ENCODE data around the gene RPP25L. TPM values are rescaled to one million over a fixed set of nuclear protein-coding genes. Genes with fewer than 3 reads are reported as not detected.
A peak's percentile ranks its signal among the peaks of the same experiment; 100 is the strongest.
"Not testable (repeated sequence)": the region's sequence is repeated elsewhere in the genome, so short reads cannot be mapped to it uniquely, and the experiment has no call there.

Gene RPP25L
- total RNA-seq, 1 donor from 2014 or later: 43.4 TPM

GRCh38 chr9:34642679-34643078 is 30.8 kb upstream of the RPP25L start:
- no peak for ATAC-seq (ENCODE audit: poor library complexity)
- intact Hi-C loops (cut with DNase I): no loop called here
- DNase-seq: no peak

GRCh38 chr9:34639322-34639721 is 27.4 kb upstream of the RPP25L start:
- intact Hi-C loops (cut with DNase I); DNase-seq; ATAC-seq (ENCODE audit: poor library complexity): not testable (repeated sequence)

- DNase-seq (no peak), ATAC-seq (ENCODE audit: poor library complexity) (no peak)
- intact Hi-C loops (cut with DNase I): no loop called here
Observed at GRCh38 chr9:34638138-34638445, 26.2 kb upstream of the RPP25L start.

- ATAC-seq (ENCODE audit: poor library complexity) (peak; percentile 98), DNase-seq (peak; percentile 95)
- intact Hi-C loops (cut with DNase I): no loop called here
Observed at GRCh38 chr9:34637356-34638137, 25.6 kb upstream of the RPP25L start, which contains the start of gene SIGMAR1. SIGMAR1 (minus strand) TSS chr9:34637787; CDS start chr9:34637697, 90 bp downstream.

GRCh38 chr9:34636791-34637355 is 25.0 kb upstream of the RPP25L start:
- DNase-seq: no peak
- intact Hi-C loops (cut with DNase I): no loop called here
- no peak for ATAC-seq (ENCODE audit: poor library complexity)

- ATAC-seq (ENCODE audit: poor library complexity) (no peak), DNase-seq (no peak)
- intact Hi-C loops (cut with DNase I): no loop called here
Observed at GRCh38 chr9:34635556-34635955, 23.7 kb upstream of the RPP25L start.

GRCh38 chr9:34634551-34635248 is 22.8 kb upstream of the RPP25L start:
- intact Hi-C loops (cut with DNase I): no loop called here
- ATAC-seq (ENCODE audit: poor library complexity): no peak
- DNase-seq: no peak

- DNase-seq: peak; percentile 61
- intact Hi-C loops (cut with DNase I): no loop called here
- ATAC-seq (ENCODE audit: poor library complexity): peak; percentile 30
Observed at GRCh38 chr9:34633851-34634550, 22.1 kb upstream of the RPP25L start.

- ATAC-seq (ENCODE audit: poor library complexity) (no peak), DNase-seq (no peak)
- intact Hi-C loops (cut with DNase I): no loop called here
Observed at GRCh38 chr9:34633166-34633565, 21.3 kb upstream of the RPP25L start.

GRCh38 chr9:34630402-34631154 is 18.7 kb upstream of the RPP25L start:
- intact Hi-C loops (cut with DNase I): no loop called here
- DNase-seq (no peak), ATAC-seq (ENCODE audit: poor library complexity) (no peak)

- DNase-seq (no peak), ATAC-seq (ENCODE audit: poor library complexity) (no peak)
- intact Hi-C loops (cut with DNase I): no loop called here
Observed at GRCh38 chr9:34629491-34629808, 17.6 kb upstream of the RPP25L start.

- intact Hi-C loops (cut with DNase I): no loop called here
- no peak for DNase-seq
Observed at GRCh38 chr9:34628656-34629490, 17.0 kb upstream of the RPP25L start, which contains the start of gene ARID3C. ARID3C (minus strand) TSS chr9:34629066; CDS start chr9:34628014, 1,052 bp downstream.

GRCh38 chr9:34627716-34628655 is 16.1 kb upstream of the RPP25L start:
- intact Hi-C loops (cut with DNase I): no loop called here
- DNase-seq: no peak
- no peak for ATAC-seq (ENCODE audit: poor library complexity)

More at GRCh38 chr9:34628656-34629490, 17.0 kb upstream of the RPP25L start, which contains the start of gene ARID3C:
- ATAC-seq (ENCODE audit: poor library complexity): peak; percentile 80

GRCh38 chr9:34625186-34625486 is 13.2 kb upstream of the RPP25L start:
- no peak for ATAC-seq (ENCODE audit: poor library complexity)
- intact Hi-C loops (cut with DNase I): no loop called here

GRCh38 chr9:34624475-34625185 is 12.7 kb upstream of the RPP25L start:
- ATAC-seq (ENCODE audit: poor library complexity) (no peak), DNase-seq (no peak)

More at GRCh38 chr9:34625186-34625486, 13.2 kb upstream of the RPP25L start:
- DNase-seq: no peak

More at GRCh38 chr9:34624475-34625185, 12.7 kb upstream of the RPP25L start:
- intact Hi-C loops (cut with DNase I): no loop called here
